ENCODE results near the gene IRX4.

IRX4 gene

GRCh38 chr5:1893754-1894153, 11.0 kb upstream of the IRX4 start:
- POLR2A ChIA-PET, result interaction anchor here (1.2 kb wide), 1 partner anchor 93 kb away, joined by 3 read pairs; the partner anchor contains the start of gene NDUFS6
- no peak for DNase-seq (ENCODE audit: extremely low spot score)
- CTCF ChIA-PET, result no interaction called here
- TF ChIP-seq FOXA1 (IDR thresholded peaks at IDR 0.05) (no peak), CTBP1 (IDR thresholded peaks at IDR 0.05; ENCODE audit: borderline replicate concordance) (no peak), ELF4 (IDR thresholded peaks at IDR 0.05) (no peak), L3MBTL2 (conservative IDR thresholded peaks at IDR 0.05) (no peak), ZNF384 (IDR thresholded peaks at IDR 0.05) (no peak), LEF1 (IDR thresholded peaks at IDR 0.05; ENCODE audit: borderline replicate concordance) (no peak), NFRKB (IDR thresholded peaks at IDR 0.05) (no peak), TARDBP (IDR thresholded peaks at IDR 0.05) (no peak), PKNOX1 (IDR thresholded peaks at IDR 0.05) (no peak), SUZ12 (IDR thresholded peaks at IDR 0.05) (no peak), HDGF (IDR thresholded peaks at IDR 0.05; ENCODE audit: borderline replicate concordance) (no peak), ARNT (IDR thresholded peaks at IDR 0.05) (no peak), SP1 (IDR thresholded peaks at IDR 0.05) (no peak), FOXM1 (IDR thresholded peaks at IDR 0.05; ENCODE audit: borderline replicate concordance) (no peak), BHLHE40 (IDR thresholded peaks at IDR 0.05; ENCODE audit: borderline replicate concordance) (no peak), FOXK2 (IDR thresholded peaks at IDR 0.05) (no peak)

GRCh38 chr5:1892685-1893445, 10.1 kb upstream of the IRX4 start:
- POLR2A ChIA-PET, result interaction anchor here (1.2 kb wide), 1 partner anchor 92 kb away, joined by 3 read pairs; the partner anchor contains the start of gene NDUFS6
- TF ChIP-seq FOXM1 (IDR thresholded peaks at IDR 0.05; ENCODE audit: borderline replicate concordance) (no peak), BHLHE40 (IDR thresholded peaks at IDR 0.05; ENCODE audit: borderline replicate concordance) (no peak), L3MBTL2 (conservative IDR thresholded peaks at IDR 0.05) (no peak), PKNOX1 (IDR thresholded peaks at IDR 0.05) (no peak), TARDBP (IDR thresholded peaks at IDR 0.05) (no peak), ZNF384 (IDR thresholded peaks at IDR 0.05) (no peak), NFRKB (IDR thresholded peaks at IDR 0.05) (no peak), CTBP1 (IDR thresholded peaks at IDR 0.05; ENCODE audit: borderline replicate concordance) (no peak), HDGF (IDR thresholded peaks at IDR 0.05; ENCODE audit: borderline replicate concordance) (no peak), SP1 (IDR thresholded peaks at IDR 0.05) (no peak), LEF1 (IDR thresholded peaks at IDR 0.05; ENCODE audit: borderline replicate concordance) (no peak), ARNT (IDR thresholded peaks at IDR 0.05) (no peak), ELF4 (IDR thresholded peaks at IDR 0.05) (no peak), SUZ12 (IDR thresholded peaks at IDR 0.05) (no peak), FOXK2 (IDR thresholded peaks at IDR 0.05) (no peak), FOXA1 (IDR thresholded peaks at IDR 0.05) (no peak)
- DNase-seq (ENCODE audit: extremely low spot score), result no peak
- CTCF ChIA-PET, result no interaction called here

GRCh38 chr5:1892211-1892610, 9.5 kb upstream of the IRX4 start:
- POLR2A ChIA-PET, result no interaction called here
- no peak for DNase-seq (ENCODE audit: extremely low spot score)
- CTCF ChIA-PET, result no interaction called here
- no peak for TF ChIP-seq L3MBTL2 (conservative IDR thresholded peaks at IDR 0.05)
- no peak for TF ChIP-seq FOXK2 (IDR thresholded peaks at IDR 0.05)
- TF ChIP-seq ZNF384 (IDR thresholded peaks at IDR 0.05), result no peak
- TF ChIP-seq FOXM1 (IDR thresholded peaks at IDR 0.05; ENCODE audit: borderline replicate concordance), result no peak
- no peak for TF ChIP-seq LEF1 (IDR thresholded peaks at IDR 0.05; ENCODE audit: borderline replicate concordance)
- TF ChIP-seq FOXA1 (IDR thresholded peaks at IDR 0.05), result no peak
- TF ChIP-seq PKNOX1 (IDR thresholded peaks at IDR 0.05), result no peak
- TF ChIP-seq ARNT (IDR thresholded peaks at IDR 0.05), result no peak
- TF ChIP-seq ELF4 (IDR thresholded peaks at IDR 0.05), result no peak
- no peak for TF ChIP-seq CTBP1 (IDR thresholded peaks at IDR 0.05; ENCODE audit: borderline replicate concordance)

- no peak for DNase-seq (ENCODE audit: extremely low spot score)
- ChIA-PET CTCF (no interaction called here), POLR2A (no interaction called here)
- TF ChIP-seq CTBP1 (IDR thresholded peaks at IDR 0.05; ENCODE audit: borderline replicate concordance), result no peak
- TF ChIP-seq LEF1 (IDR thresholded peaks at IDR 0.05; ENCODE audit: borderline replicate concordance), result no peak
- no peak for TF ChIP-seq FOXM1 (IDR thresholded peaks at IDR 0.05; ENCODE audit: borderline replicate concordance)
These were observed 8.7 kb upstream of the IRX4 start for GRCh38 chr5:1891391-1891790.

GRCh38 chr5:1890296-1890695, 7.6 kb upstream of the IRX4 start:
- no peak for TF ChIP-seq TARDBP (IDR thresholded peaks at IDR 0.05)
- TF ChIP-seq PKNOX1 (IDR thresholded peaks at IDR 0.05), result no peak
- TF ChIP-seq SUZ12 (IDR thresholded peaks at IDR 0.05), result no peak
- no peak for TF ChIP-seq ELF4 (IDR thresholded peaks at IDR 0.05)
- no peak for TF ChIP-seq ZNF384 (IDR thresholded peaks at IDR 0.05)
- no peak for TF ChIP-seq FOXA1 (IDR thresholded peaks at IDR 0.05)
- TF ChIP-seq CTBP1 (IDR thresholded peaks at IDR 0.05; ENCODE audit: borderline replicate concordance), result no peak
- no peak for TF ChIP-seq NFRKB (IDR thresholded peaks at IDR 0.05)
- TF ChIP-seq L3MBTL2 (conservative IDR thresholded peaks at IDR 0.05), result no peak
- no peak for TF ChIP-seq LEF1 (IDR thresholded peaks at IDR 0.05; ENCODE audit: borderline replicate concordance)
- no peak for TF ChIP-seq FOXK2 (IDR thresholded peaks at IDR 0.05)
- no peak for TF ChIP-seq HDGF (IDR thresholded peaks at IDR 0.05; ENCODE audit: borderline replicate concordance)
- TF ChIP-seq FOXM1 (IDR thresholded peaks at IDR 0.05; ENCODE audit: borderline replicate concordance), result no peak
- no peak for TF ChIP-seq BHLHE40 (IDR thresholded peaks at IDR 0.05; ENCODE audit: borderline replicate concordance)
- no peak for TF ChIP-seq SP1 (IDR thresholded peaks at IDR 0.05)
- no peak for TF ChIP-seq ARNT (IDR thresholded peaks at IDR 0.05)
- ChIA-PET CTCF (no interaction called here), POLR2A (no interaction called here)
- DNase-seq (ENCODE audit: extremely low spot score), result no peak
